K562 (cell line): ENCODE measurements around the gene SHTN1. TPM values are rescaled to one million over a fixed set of nuclear protein-coding genes. Genes with fewer than 3 reads are reported as not detected.

ENCODE experiments used
- RBM25 ChIP-seq: fragments of 200-400 bp; formaldehyde crosslinking; IDR thresholded peaks from 2 replicates; pipeline ENCODE4 v1.6.1; 2018; ENCODE audit warnings: low read length, low read depth, moderate library complexity; ENCODE audit not compliant: severe bottlenecking
- ZBTB40 ChIP-seq, 2 experiments: fragments of 450-650 bp in 1 of 2; sonication (generic) in 1 of 2; formaldehyde crosslinking in 1 of 2; IDR thresholded peaks; 2 replicates each; pipeline versions ENCODE4 v1.7.1 to v1.9.0; 2016 to 2022; ENCODE audit warnings: inconsistent platforms in 1 of 2, mild to moderate bottlenecking in 1 of 2, missing genetic modification reagents in 1 of 2
- ZNF253 ChIP-seq: fragments of 250-450 bp; sonication (Bioruptor Pico); conservative IDR thresholded peaks from 2 replicates; pipeline ENCODE4 v1.6.1; 2021; ENCODE audit warnings: mild to moderate bottlenecking
- ZNF77 ChIP-seq: fragments of 250-450 bp; sonication (Bioruptor Pico); IDR thresholded peaks from 2 replicates; pipeline ENCODE4 v1.5.0; 2020
- polyA plus RNA-seq, 8 experiments: library from polyadenylated mRNA; depleted of rRNA in 4 of 8; stranded (reverse) in 5 of 8; unstranded in 3 of 8; fragments of >200 nt; fragmentation: Nextera tagmentation in 2 of 8; fragmentation: Illumina TruSeq in 1 of 8; extraction: Ambion mirVana in 2 of 8; extraction: Trizol in 1 of 8; gene quantifications; 2 replicates each; pipeline versions ENCODE4 v1.2.1 to v1.2.3, GENCODE V29; 2011 to 2014; ENCODE audit warnings: inconsistent platforms in 1 of 8, missing spikeins in 1 of 8
- total RNA-seq, 7 experiments: library from RNA; depleted of rRNA in 6 of 7; stranded (reverse); fragments of >200 nt in 6 of 7; fragmentation: Illumina TruSeq in 2 of 7; extraction: Trizol in 2 of 7; gene quantifications; 2 replicates each; pipeline versions ENCODE4 v1.2.1 to v1.2.3, GENCODE V29; 2011 to 2021; ENCODE audit warnings: low replicate concordance in 1 of 7
- TF ChIP-seq, protein P1 (sequence below): fragments of 450-650 bp; IDR thresholded peaks from 2 replicates; pipeline ENCODE4 v1.6.1; 2016; ENCODE audit warnings: mild to moderate bottlenecking, moderate library complexity

SHTN1 gene
- total and polyA plus RNA-seq, 9 of the 15 experiments (the other 6 are each of a cell fraction or from before 2014, with no cell fraction given) = 5.4 to 21.3 (median 13.3) TPM

GRCh38 chr10:116850058-116850611, 154.9 kb downstream of the SHTN1 start (continued):
- TF ChIP-seq, protein P1, sequence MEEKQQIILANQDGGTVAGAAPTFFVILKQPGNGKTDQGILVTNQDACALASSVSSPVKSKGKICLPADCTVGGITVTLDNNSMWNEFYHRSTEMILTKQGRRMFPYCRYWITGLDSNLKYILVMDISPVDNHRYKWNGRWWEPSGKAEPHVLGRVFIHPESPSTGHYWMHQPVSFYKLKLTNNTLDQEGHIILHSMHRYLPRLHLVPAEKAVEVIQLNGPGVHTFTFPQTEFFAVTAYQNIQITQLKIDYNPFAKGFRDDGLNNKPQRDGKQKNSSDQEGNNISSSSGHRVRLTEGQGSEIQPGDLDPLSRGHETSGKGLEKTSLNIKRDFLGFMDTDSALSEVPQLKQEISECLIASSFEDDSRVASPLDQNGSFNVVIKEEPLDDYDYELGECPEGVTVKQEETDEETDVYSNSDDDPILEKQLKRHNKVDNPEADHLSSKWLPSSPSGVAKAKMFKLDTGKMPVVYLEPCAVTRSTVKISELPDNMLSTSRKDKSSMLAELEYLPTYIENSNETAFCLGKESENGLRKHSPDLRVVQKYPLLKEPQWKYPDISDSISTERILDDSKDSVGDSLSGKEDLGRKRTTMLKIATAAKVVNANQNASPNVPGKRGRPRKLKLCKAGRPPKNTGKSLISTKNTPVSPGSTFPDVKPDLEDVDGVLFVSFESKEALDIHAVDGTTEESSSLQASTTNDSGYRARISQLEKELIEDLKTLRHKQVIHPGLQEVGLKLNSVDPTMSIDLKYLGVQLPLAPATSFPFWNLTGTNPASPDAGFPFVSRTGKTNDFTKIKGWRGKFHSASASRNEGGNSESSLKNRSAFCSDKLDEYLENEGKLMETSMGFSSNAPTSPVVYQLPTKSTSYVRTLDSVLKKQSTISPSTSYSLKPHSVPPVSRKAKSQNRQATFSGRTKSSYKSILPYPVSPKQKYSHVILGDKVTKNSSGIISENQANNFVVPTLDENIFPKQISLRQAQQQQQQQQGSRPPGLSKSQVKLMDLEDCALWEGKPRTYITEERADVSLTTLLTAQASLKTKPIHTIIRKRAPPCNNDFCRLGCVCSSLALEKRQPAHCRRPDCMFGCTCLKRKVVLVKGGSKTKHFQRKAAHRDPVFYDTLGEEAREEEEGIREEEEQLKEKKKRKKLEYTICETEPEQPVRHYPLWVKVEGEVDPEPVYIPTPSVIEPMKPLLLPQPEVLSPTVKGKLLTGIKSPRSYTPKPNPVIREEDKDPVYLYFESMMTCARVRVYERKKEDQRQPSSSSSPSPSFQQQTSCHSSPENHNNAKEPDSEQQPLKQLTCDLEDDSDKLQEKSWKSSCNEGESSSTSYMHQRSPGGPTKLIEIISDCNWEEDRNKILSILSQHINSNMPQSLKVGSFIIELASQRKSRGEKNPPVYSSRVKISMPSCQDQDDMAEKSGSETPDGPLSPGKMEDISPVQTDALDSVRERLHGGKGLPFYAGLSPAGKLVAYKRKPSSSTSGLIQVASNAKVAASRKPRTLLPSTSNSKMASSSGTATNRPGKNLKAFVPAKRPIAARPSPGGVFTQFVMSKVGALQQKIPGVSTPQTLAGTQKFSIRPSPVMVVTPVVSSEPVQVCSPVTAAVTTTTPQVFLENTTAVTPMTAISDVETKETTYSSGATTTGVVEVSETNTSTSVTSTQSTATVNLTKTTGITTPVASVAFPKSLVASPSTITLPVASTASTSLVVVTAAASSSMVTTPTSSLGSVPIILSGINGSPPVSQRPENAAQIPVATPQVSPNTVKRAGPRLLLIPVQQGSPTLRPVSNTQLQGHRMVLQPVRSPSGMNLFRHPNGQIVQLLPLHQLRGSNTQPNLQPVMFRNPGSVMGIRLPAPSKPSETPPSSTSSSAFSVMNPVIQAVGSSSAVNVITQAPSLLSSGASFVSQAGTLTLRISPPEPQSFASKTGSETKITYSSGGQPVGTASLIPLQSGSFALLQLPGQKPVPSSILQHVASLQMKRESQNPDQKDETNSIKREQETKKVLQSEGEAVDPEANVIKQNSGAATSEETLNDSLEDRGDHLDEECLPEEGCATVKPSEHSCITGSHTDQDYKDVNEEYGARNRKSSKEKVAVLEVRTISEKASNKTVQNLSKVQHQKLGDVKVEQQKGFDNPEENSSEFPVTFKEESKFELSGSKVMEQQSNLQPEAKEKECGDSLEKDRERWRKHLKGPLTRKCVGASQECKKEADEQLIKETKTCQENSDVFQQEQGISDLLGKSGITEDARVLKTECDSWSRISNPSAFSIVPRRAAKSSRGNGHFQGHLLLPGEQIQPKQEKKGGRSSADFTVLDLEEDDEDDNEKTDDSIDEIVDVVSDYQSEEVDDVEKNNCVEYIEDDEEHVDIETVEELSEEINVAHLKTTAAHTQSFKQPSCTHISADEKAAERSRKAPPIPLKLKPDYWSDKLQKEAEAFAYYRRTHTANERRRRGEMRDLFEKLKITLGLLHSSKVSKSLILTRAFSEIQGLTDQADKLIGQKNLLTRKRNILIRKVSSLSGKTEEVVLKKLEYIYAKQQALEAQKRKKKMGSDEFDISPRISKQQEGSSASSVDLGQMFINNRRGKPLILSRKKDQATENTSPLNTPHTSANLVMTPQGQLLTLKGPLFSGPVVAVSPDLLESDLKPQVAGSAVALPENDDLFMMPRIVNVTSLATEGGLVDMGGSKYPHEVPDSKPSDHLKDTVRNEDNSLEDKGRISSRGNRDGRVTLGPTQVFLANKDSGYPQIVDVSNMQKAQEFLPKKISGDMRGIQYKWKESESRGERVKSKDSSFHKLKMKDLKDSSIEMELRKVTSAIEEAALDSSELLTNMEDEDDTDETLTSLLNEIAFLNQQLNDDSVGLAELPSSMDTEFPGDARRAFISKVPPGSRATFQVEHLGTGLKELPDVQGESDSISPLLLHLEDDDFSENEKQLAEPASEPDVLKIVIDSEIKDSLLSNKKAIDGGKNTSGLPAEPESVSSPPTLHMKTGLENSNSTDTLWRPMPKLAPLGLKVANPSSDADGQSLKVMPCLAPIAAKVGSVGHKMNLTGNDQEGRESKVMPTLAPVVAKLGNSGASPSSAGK = no peak
- TF ChIP-seq ZNF77 (CRISPR knock-in tag) (no peak), ZBTB40 (IDR thresholded peaks at IDR 0.05) (no peak), ZBTB40 (CRISPR knock-in tag; IDR thresholded peaks at IDR 0.05) (no peak), RBM25 (no peak), ZNF253 (no peak)
